B cell (primary cell): Measurements from ENCODE around the gene MBTPS1.

Experiments used
- EZH2 ChIP-seq: IDR thresholded peaks from 2 replicates; pipeline ENCODE4 v1.6.1; 2012; ENCODE audit warnings: borderline replicate concordance, low read depth, mild to moderate bottlenecking, moderate library complexity, low read length; ENCODE audit not compliant: insufficient read depth, poor library complexity, severe bottlenecking
- TF ChIP-seq, protein P1 (sequence below): fragments of 200-600 bp; IDR thresholded peaks from one replicate; pipeline ENCODE4 v1.8.0; 2022; ENCODE audit warnings: antibody characterized with exemption, mild to moderate bottlenecking

- TF ChIP-seq EZH2, result no peak
- TF ChIP-seq, protein P1, sequence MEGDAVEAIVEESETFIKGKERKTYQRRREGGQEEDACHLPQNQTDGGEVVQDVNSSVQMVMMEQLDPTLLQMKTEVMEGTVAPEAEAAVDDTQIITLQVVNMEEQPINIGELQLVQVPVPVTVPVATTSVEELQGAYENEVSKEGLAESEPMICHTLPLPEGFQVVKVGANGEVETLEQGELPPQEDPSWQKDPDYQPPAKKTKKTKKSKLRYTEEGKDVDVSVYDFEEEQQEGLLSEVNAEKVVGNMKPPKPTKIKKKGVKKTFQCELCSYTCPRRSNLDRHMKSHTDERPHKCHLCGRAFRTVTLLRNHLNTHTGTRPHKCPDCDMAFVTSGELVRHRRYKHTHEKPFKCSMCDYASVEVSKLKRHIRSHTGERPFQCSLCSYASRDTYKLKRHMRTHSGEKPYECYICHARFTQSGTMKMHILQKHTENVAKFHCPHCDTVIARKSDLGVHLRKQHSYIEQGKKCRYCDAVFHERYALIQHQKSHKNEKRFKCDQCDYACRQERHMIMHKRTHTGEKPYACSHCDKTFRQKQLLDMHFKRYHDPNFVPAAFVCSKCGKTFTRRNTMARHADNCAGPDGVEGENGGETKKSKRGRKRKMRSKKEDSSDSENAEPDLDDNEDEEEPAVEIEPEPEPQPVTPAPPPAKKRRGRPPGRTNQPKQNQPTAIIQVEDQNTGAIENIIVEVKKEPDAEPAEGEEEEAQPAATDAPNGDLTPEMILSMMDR, result peak; percentile 29
Measured at GRCh38 chr16:84088695-84089395, 27.9 kb downstream of the MBTPS1 start.
